Measurements from ENCODE around the gene LMX1A. TPM values are rescaled to one million over a fixed set of nuclear protein-coding genes. Genes with fewer than 3 reads are reported as not detected.

The LMX1A gene
- total and polyA plus RNA-seq, 9 of the 15 experiments (the other 6 are each of a cell fraction or from before 2014, with no cell fraction given) = not detected

- Histone ChIP-seq H3K4me1 (replicated peaks in 1 of 2; ENCODE audit: control insufficient read depth in 2 of 2, insufficient read depth in 2 of 2, low read length in 2 of 2) (peaks cover 0 to 10% of the 10 kb centered on the region in 2 experiments; a peak in 1 of 5 replicates), H3K79me2 (ENCODE audit: control insufficient read depth, insufficient read depth, low read length) (no peaks in the 10 kb centered on the region), H4K20me1 (replicated peaks; ENCODE audit: control insufficient read depth, insufficient read depth, low read length) (no peaks in the 10 kb centered on the region), H3K9ac (ENCODE audit: insufficient read depth in 1 of 2, low read depth in 2 of 2, low read length in 2 of 2) (no peak overlapping the region), H3K4me3 (no peak overlapping the region), H3K9me3 (replicated peaks; ENCODE audit: control insufficient read depth, insufficient read depth, low read depth, low read length) (no peaks in the 10 kb centered on the region), H2AFZ (ENCODE audit: low read depth, low read length) (no peak overlapping the region), H3K27ac (ENCODE audit: extremely low read depth, low read depth, low read length) (no peak overlapping the region), H3K36me3 (ENCODE audit: control insufficient read depth, insufficient read depth, low read length) (no peaks in the 10 kb centered on the region), H3K27me3 (ENCODE audit: control insufficient read depth in 2 of 2, insufficient read depth in 2 of 2, low read length in 2 of 2) (peaks cover 13 to 17% of the 10 kb centered on the region in 2 experiments; a peak in 3 of 5 replicates), H3K4me2 (ENCODE audit: insufficient read depth, low read length) (no peak overlapping the region), H3K9me1 (ENCODE audit: control insufficient read depth, insufficient read depth, low read length) (no peaks in the 10 kb centered on the region)
- 1% methylated on average over 4 of the region's 4 CpGs for WGBS (ENCODE audit: insufficient coverage, low coverage, missing lambda C conversion rate)
- FAIRE-seq = no peak
- BruUV-seq (replicated peaks) = no TSS peak
- ATAC-seq = no peak
- in situ Hi-C loops (cut with MboI) = no loop called here
- POLR2A ChIA-PET = no interaction called here
- intact Hi-C loops (cut with micrococcal nuclease) = no loop called here
- CTCF ChIA-PET (ENCODE audit: low intra/inter-chr PET ratio) = no interaction called here
- no peak for DNase-seq (ENCODE audit: extremely low read depth in 1 of 4, low spot score in 3 of 4)
- TF ChIP-seq FOXM1 (IDR thresholded peaks at IDR 0.05; ENCODE audit: low read depth) = no peak
- no peak for TF ChIP-seq FOXM1 (CRISPR knock-in tag; IDR thresholded peaks at IDR 0.05; ENCODE audit: low read depth)
- TF ChIP-seq TFAM (CRISPR knock-in tag; conservative IDR thresholded peaks at IDR 0.05) = no peak
- no peak for TF ChIP-seq ZNF239 (CRISPR knock-in tag; IDR thresholded peaks at IDR 0.05)
- TF ChIP-seq, protein P1, sequence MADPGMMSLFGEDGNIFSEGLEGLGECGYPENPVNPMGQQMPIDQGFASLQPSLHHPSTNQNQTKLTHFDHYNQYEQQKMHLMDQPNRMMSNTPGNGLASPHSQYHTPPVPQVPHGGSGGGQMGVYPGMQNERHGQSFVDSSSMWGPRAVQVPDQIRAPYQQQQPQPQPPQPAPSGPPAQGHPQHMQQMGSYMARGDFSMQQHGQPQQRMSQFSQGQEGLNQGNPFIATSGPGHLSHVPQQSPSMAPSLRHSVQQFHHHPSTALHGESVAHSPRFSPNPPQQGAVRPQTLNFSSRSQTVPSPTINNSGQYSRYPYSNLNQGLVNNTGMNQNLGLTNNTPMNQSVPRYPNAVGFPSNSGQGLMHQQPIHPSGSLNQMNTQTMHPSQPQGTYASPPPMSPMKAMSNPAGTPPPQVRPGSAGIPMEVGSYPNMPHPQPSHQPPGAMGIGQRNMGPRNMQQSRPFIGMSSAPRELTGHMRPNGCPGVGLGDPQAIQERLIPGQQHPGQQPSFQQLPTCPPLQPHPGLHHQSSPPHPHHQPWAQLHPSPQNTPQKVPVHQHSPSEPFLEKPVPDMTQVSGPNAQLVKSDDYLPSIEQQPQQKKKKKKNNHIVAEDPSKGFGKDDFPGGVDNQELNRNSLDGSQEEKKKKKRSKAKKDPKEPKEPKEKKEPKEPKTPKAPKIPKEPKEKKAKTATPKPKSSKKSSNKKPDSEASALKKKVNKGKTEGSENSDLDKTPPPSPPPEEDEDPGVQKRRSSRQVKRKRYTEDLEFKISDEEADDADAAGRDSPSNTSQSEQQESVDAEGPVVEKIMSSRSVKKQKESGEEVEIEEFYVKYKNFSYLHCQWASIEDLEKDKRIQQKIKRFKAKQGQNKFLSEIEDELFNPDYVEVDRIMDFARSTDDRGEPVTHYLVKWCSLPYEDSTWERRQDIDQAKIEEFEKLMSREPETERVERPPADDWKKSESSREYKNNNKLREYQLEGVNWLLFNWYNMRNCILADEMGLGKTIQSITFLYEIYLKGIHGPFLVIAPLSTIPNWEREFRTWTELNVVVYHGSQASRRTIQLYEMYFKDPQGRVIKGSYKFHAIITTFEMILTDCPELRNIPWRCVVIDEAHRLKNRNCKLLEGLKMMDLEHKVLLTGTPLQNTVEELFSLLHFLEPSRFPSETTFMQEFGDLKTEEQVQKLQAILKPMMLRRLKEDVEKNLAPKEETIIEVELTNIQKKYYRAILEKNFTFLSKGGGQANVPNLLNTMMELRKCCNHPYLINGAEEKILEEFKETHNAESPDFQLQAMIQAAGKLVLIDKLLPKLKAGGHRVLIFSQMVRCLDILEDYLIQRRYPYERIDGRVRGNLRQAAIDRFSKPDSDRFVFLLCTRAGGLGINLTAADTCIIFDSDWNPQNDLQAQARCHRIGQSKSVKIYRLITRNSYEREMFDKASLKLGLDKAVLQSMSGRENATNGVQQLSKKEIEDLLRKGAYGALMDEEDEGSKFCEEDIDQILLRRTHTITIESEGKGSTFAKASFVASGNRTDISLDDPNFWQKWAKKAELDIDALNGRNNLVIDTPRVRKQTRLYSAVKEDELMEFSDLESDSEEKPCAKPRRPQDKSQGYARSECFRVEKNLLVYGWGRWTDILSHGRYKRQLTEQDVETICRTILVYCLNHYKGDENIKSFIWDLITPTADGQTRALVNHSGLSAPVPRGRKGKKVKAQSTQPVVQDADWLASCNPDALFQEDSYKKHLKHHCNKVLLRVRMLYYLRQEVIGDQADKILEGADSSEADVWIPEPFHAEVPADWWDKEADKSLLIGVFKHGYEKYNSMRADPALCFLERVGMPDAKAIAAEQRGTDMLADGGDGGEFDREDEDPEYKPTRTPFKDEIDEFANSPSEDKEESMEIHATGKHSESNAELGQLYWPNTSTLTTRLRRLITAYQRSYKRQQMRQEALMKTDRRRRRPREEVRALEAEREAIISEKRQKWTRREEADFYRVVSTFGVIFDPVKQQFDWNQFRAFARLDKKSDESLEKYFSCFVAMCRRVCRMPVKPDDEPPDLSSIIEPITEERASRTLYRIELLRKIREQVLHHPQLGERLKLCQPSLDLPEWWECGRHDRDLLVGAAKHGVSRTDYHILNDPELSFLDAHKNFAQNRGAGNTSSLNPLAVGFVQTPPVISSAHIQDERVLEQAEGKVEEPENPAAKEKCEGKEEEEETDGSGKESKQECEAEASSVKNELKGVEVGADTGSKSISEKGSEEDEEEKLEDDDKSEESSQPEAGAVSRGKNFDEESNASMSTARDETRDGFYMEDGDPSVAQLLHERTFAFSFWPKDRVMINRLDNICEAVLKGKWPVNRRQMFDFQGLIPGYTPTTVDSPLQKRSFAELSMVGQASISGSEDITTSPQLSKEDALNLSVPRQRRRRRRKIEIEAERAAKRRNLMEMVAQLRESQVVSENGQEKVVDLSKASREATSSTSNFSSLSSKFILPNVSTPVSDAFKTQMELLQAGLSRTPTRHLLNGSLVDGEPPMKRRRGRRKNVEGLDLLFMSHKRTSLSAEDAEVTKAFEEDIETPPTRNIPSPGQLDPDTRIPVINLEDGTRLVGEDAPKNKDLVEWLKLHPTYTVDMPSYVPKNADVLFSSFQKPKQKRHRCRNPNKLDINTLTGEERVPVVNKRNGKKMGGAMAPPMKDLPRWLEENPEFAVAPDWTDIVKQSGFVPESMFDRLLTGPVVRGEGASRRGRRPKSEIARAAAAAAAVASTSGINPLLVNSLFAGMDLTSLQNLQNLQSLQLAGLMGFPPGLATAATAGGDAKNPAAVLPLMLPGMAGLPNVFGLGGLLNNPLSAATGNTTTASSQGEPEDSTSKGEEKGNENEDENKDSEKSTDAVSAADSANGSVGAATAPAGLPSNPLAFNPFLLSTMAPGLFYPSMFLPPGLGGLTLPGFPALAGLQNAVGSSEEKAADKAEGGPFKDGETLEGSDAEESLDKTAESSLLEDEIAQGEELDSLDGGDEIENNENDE (IDR thresholded peaks at IDR 0.05; ENCODE audit: low read depth, low read length) = no peak
- TF ChIP-seq TCF7L2 (IDR thresholded peaks at IDR 0.05; ENCODE audit: low read depth, low read length) = no peak
- no peak for TF ChIP-seq ZNF224 (CRISPR knock-in tag; IDR thresholded peaks at IDR 0.05)
- no peak for TF ChIP-seq ZNF133 (CRISPR knock-in tag; IDR thresholded peaks at IDR 0.05)
- TF ChIP-seq ZKSCAN8 (CRISPR knock-in tag; IDR thresholded peaks at IDR 0.05) = no peak
- TF ChIP-seq, protein P2, sequence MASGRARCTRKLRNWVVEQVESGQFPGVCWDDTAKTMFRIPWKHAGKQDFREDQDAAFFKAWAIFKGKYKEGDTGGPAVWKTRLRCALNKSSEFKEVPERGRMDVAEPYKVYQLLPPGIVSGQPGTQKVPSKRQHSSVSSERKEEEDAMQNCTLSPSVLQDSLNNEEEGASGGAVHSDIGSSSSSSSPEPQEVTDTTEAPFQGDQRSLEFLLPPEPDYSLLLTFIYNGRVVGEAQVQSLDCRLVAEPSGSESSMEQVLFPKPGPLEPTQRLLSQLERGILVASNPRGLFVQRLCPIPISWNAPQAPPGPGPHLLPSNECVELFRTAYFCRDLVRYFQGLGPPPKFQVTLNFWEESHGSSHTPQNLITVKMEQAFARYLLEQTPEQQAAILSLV (tag; IDR thresholded peaks at IDR 0.05) = no peak
- TF ChIP-seq MTA1 (IDR thresholded peaks at IDR 0.05; ENCODE audit: borderline replicate concordance) = no peak
- TF ChIP-seq SIN3B (IDR thresholded peaks at IDR 0.05; ENCODE audit: low read depth) = no peak
- TF ChIP-seq TBL1XR1 (IDR thresholded peaks at IDR 0.05; ENCODE audit: low read length in 2 of 2) = no peak
These were observed 122.4 kb downstream of the LMX1A start for GRCh38 chr1:165234149-165234548.
